Measurements from ENCODE around the gene ATP9B. TPM values are rescaled to one million over a fixed set of nuclear protein-coding genes. Genes with fewer than 3 reads are reported as not detected.
"Not testable (repeated sequence)": the region's sequence is repeated elsewhere in the genome, so short reads cannot be mapped to it uniquely, and the experiment has no call there.

The ATP9B gene
- total and polyA plus RNA-seq, 3 donors from 2014 or later: 32.4 to 113 (median 78.2) TPM

GRCh38 chr18:79283131-79283810, 214.1 kb downstream of the ATP9B start:
- intact Hi-C loops (cut with DNase I; ENCODE audit: low total_unique reads): no loop called here
- no peaks in the 10 kb centered on the region for H3K27me3 ChIP-seq
- H3K36me3 ChIP-seq (ENCODE audit: low read depth, missing control alignments): no peaks in the 10 kb centered on the region
- 86 to 94% methylated on average over 11 of the region's 11 CpGs for WGBS, 2 donors
- no peaks in the 10 kb centered on the region for H3K9me3 ChIP-seq
- no peak overlapping the region for H3K4me3 ChIP-seq
- H3K27ac ChIP-seq: no peak overlapping the region
- DNase-seq: no peak
- TF ChIP-seq CTCF (IDR thresholded peaks at IDR 0.05) (no peak), POLR2A (IDR thresholded peaks at IDR 0.05) (no peak)
- no peaks in the 10 kb centered on the region for H3K4me1 ChIP-seq

GRCh38 chr18:79283929-79284328, 214.7 kb downstream of the ATP9B start:
- Histone ChIP-seq H3K9me3 (no peaks in the 10 kb centered on the region), H3K27ac (no peak overlapping the region), H3K36me3 (ENCODE audit: low read depth, missing control alignments) (no peaks in the 10 kb centered on the region), H3K4me3 (no peak overlapping the region), H3K27me3 (no peaks in the 10 kb centered on the region), H3K4me1 (no peaks in the 10 kb centered on the region)
- no peak for DNase-seq
- 90 to 91% methylated on average over 4 of the region's 4 CpGs for WGBS, 2 donors
- TF ChIP-seq POLR2A (IDR thresholded peaks at IDR 0.05): no peak
- TF ChIP-seq CTCF (IDR thresholded peaks at IDR 0.05): no peak
- intact Hi-C loops (cut with DNase I; ENCODE audit: low total_unique reads): no loop called here

- H3K27ac ChIP-seq; H3K4me3 ChIP-seq; intact Hi-C loops (cut with DNase I; ENCODE audit: low total_unique reads); DNase-seq; H3K27me3 ChIP-seq; H3K36me3 ChIP-seq (ENCODE audit: low read depth, missing control alignments); H3K4me1 ChIP-seq; H3K9me3 ChIP-seq: not testable (repeated sequence)
- 95 to 100% methylated on average over 1 of the region's 1 CpG for WGBS, 2 donors
Measured at GRCh38 chr18:79285191-79285590, 216.0 kb downstream of the ATP9B start.

GRCh38 chr18:79290409-79290808, 221.2 kb downstream of the ATP9B start:
- H3K36me3 ChIP-seq (ENCODE audit: low read depth, missing control alignments); H3K4me3 ChIP-seq; H3K27me3 ChIP-seq; DNase-seq; H3K4me1 ChIP-seq; H3K27ac ChIP-seq; intact Hi-C loops (cut with DNase I; ENCODE audit: low total_unique reads); H3K9me3 ChIP-seq: not testable (repeated sequence)
- 98% methylated on average over 15 of the region's 15 CpGs for WGBS, 2 donors

GRCh38 chr18:79290876-79291275, 221.7 kb downstream of the ATP9B start:
- H3K9me3 ChIP-seq: no peaks in the 10 kb centered on the region
- 96% methylated on average over 6 of the region's 6 CpGs for WGBS, 2 donors
- intact Hi-C loops (cut with DNase I; ENCODE audit: low total_unique reads): no loop called here
- no peak for DNase-seq
- no peak for TF ChIP-seq POLR2A (IDR thresholded peaks at IDR 0.05)
- TF ChIP-seq CTCF (IDR thresholded peaks at IDR 0.05): no peak
- no peak overlapping the region for H3K27ac ChIP-seq
- no peaks in the 10 kb centered on the region for H3K4me1 ChIP-seq
- no peak overlapping the region for H3K4me3 ChIP-seq
- H3K27me3 ChIP-seq: no peaks in the 10 kb centered on the region
- no peaks in the 10 kb centered on the region for H3K36me3 ChIP-seq (ENCODE audit: low read depth, missing control alignments)

GRCh38 chr18:79294235-79294634, 225.0 kb downstream of the ATP9B start:
- no peaks in the 10 kb centered on the region for H3K9me3 ChIP-seq
- H3K27ac ChIP-seq: no peak overlapping the region
- no peaks in the 10 kb centered on the region for H3K27me3 ChIP-seq
- WGBS, 2 donors: 92 to 93% methylated on average over 10 of the region's 10 CpGs
- intact Hi-C loops (cut with DNase I; ENCODE audit: low total_unique reads): no loop called here
- no peaks in the 10 kb centered on the region for H3K36me3 ChIP-seq (ENCODE audit: low read depth, missing control alignments)
- no peak for DNase-seq
- no peak for TF ChIP-seq CTCF (IDR thresholded peaks at IDR 0.05)
- TF ChIP-seq POLR2A (IDR thresholded peaks at IDR 0.05): no peak
- no peaks in the 10 kb centered on the region for H3K4me1 ChIP-seq
- H3K4me3 ChIP-seq: no peak overlapping the region
